K562 (cell line): Measurements from ENCODE around the gene RHOA. TPM values are rescaled to one million over a fixed set of nuclear protein-coding genes. Genes with fewer than 3 reads are reported as not detected.

ENCODE experiments used
- ATAC-seq: fragments of 200-7000 bp; cut with Tn5 transposase; 3 replicates; pipeline ENCODE4 v1.9.1; 2020; ENCODE audit warnings: moderate library complexity
- BruUV-seq: library from RNA; stranded (reverse); fragments of 400-500 nt; replicated peaks from 2 replicates; lab custom pipeline; 2021; lab: Mats Ljungman, UMichigan
- CTCF ChIA-PET: fragments of 300-600 bp; formaldehyde crosslinking; extraction: SDS; loops from one replicate; lab custom pipeline; 2021; ENCODE audit warnings: low intra/inter-chr PET ratio; lab: Yijun Ruan, JAX
- POLR2A ChIA-PET: fragments of 300-600, 350-650 bp; sonication (Branson Sonifier 250); formaldehyde crosslinking; extraction: SDS; loops from one replicate; lab custom pipeline; 2021; ENCODE audit warnings: antibody characterized with exemption, inconsistent platforms; lab: Yijun Ruan, JAX
- DNase-seq, 4 experiments: peaks; one replicate each; pipeline versions ENCODE4 v3.0.0 to v3.0.0-alpha.2; 2011 to 2018; ENCODE audit warnings: low spot score in 3 of 4, mixed read lengths in 3 of 4; ENCODE audit errors: extremely low read depth in 1 of 4
- FAIRE-seq: peaks from 2 replicates; lab custom pipeline; 2011; peaks lifted over from hg19 to GRCh38; lab: Jason Lieb, UNC
- H2AFZ ChIP-seq: 2 replicates; pipeline ENCODE4 v1.6.0; 2011; ENCODE audit warnings: low read depth, low read length, control low read depth, inconsistent platforms
- H3K27ac ChIP-seq: fragments of 200-600 bp; 3 replicates; pipeline ENCODE4 v1.8.0; 2011; ENCODE audit warnings: low read depth, mild to moderate bottlenecking, control low read depth, inconsistent platforms, low read length, moderate library complexity, mixed read lengths; ENCODE audit errors: extremely low read depth
- H3K27me3 ChIP-seq, 2 experiments: fragments of 300-600 bp in 1 of 2; 2 replicates in 1 of 2; 3 replicates in 1 of 2; pipeline versions ENCODE4 v1.6.0 to v1.8.0; 2011; ENCODE audit warnings: inconsistent platforms in 2 of 2, low read length in 2 of 2, mild to moderate bottlenecking in 1 of 2, mixed read lengths in 1 of 2, moderate library complexity in 1 of 2; ENCODE audit not compliant: control insufficient read depth in 2 of 2, insufficient read depth in 2 of 2
- H3K36me3 ChIP-seq: fragments of 300-600 bp; 3 replicates; pipeline ENCODE4 v1.8.0; 2011; ENCODE audit warnings: mild to moderate bottlenecking, low read length, inconsistent platforms; ENCODE audit not compliant: control insufficient read depth, insufficient read depth
- H3K4me1 ChIP-seq, 2 experiments: fragments of 200-600 bp in 1 of 2; replicated peaks in 1 of 2; 2 replicates in 1 of 2; 3 replicates in 1 of 2; pipeline versions ENCODE4 v1.5.1 to v1.8.0; 2011; ENCODE audit warnings: inconsistent platforms in 2 of 2, low read length in 2 of 2, mild to moderate bottlenecking in 1 of 2, mixed read lengths in 1 of 2, moderate library complexity in 1 of 2; ENCODE audit not compliant: control insufficient read depth in 2 of 2, insufficient read depth in 2 of 2
- H3K4me2 ChIP-seq: 2 replicates; pipeline ENCODE4 v1.6.1; 2011; ENCODE audit warnings: low read length, control low read depth, inconsistent platforms, mixed read lengths; ENCODE audit not compliant: insufficient read depth
- H3K4me3 ChIP-seq: fragments of 200-600 bp; sonication (generic), shearing (Covaris generic); 2 replicates; pipeline ENCODE4 v1.5.1; 2016; ENCODE audit warnings: control low read depth, inconsistent platforms
- H3K79me2 ChIP-seq: fragments of 200-600 bp; 3 replicates; pipeline ENCODE4 v1.8.0; 2011; ENCODE audit warnings: low read length, inconsistent platforms; ENCODE audit not compliant: control insufficient read depth, insufficient read depth
- H3K9ac ChIP-seq, 2 experiments: 2 replicates each; pipeline versions ENCODE4 v1.6.0 to v1.6.1; 2011; ENCODE audit warnings: low read depth in 2 of 2, low read length in 2 of 2, control low read depth in 1 of 2, inconsistent platforms in 1 of 2, mild to moderate bottlenecking in 1 of 2, mixed read lengths in 1 of 2; ENCODE audit not compliant: insufficient read depth in 1 of 2
- H3K9me1 ChIP-seq: one replicate; pipeline ENCODE4 v1.6.0; 2011; ENCODE audit warnings: inconsistent platforms, mild to moderate bottlenecking, low read length, moderate library complexity; ENCODE audit not compliant: control insufficient read depth, insufficient read depth
- H3K9me3 ChIP-seq: replicated peaks from 2 replicates; pipeline ENCODE4 v1.5.1; 2011; ENCODE audit warnings: low read depth, low read length, inconsistent platforms; ENCODE audit not compliant: control insufficient read depth, insufficient read depth
- H4K20me1 ChIP-seq: replicated peaks from 2 replicates; pipeline ENCODE4 v1.6.1; 2011; ENCODE audit warnings: low read length, inconsistent platforms, mixed read lengths; ENCODE audit not compliant: control insufficient read depth, insufficient read depth
- BHLHE40 ChIP-seq: IDR thresholded peaks from 2 replicates; pipeline ENCODE4 v1.6.1; 2011; ENCODE audit warnings: low read length, improper control_type of control experiment
- CEBPG ChIP-seq, 3 experiments: fragments of 200-800 bp in 1 of 3; sonication (Bioruptor generic) in 1 of 3; sonication (generic) in 1 of 3; formaldehyde crosslinking in 1 of 3; IDR thresholded peaks in 2 of 3; conservative IDR thresholded peaks in 1 of 3; 2 replicates each; pipeline versions ENCODE4 v1.6.1 to v1.8.0; 2016 to 2022; ENCODE audit warnings: missing compliant biosample characterization in 2 of 3, missing genetic modification characterization in 2 of 3, mild to moderate bottlenecking in 1 of 3, missing genetic modification reagents in 1 of 3
- DMBX1 ChIP-seq: fragments of 250-450 bp; sonication (Bioruptor Pico); IDR thresholded peaks from 2 replicates; pipeline ENCODE4 v1.8.0; 2022; ENCODE audit warnings: inconsistent platforms, mild to moderate bottlenecking, moderate library complexity, borderline replicate concordance
- FOXK1 ChIP-seq: sonication (generic); formaldehyde crosslinking; IDR thresholded peaks from 2 replicates; pipeline ENCODE4 v1.8.0; 2022; ENCODE audit warnings: missing genetic modification reagents, mild to moderate bottlenecking, borderline replicate concordance
- HNRNPUL1 ChIP-seq: fragments of 200-400 bp; formaldehyde crosslinking; IDR thresholded peaks from 2 replicates; pipeline ENCODE4 v1.6.1; 2017; ENCODE audit warnings: low read length
- NONO ChIP-seq, 2 experiments: fragments of 200-400 bp in 1 of 2; fragments of 450-650 bp in 1 of 2; formaldehyde crosslinking in 1 of 2; IDR thresholded peaks; 2 replicates each; pipeline ENCODE4 v1.6.1; 2017; ENCODE audit warnings: low read depth in 2 of 2, mild to moderate bottlenecking in 2 of 2, moderate library complexity in 2 of 2, low read length in 1 of 2
- POLR2G ChIP-seq: fragments of 200-400 bp; formaldehyde crosslinking; IDR thresholded peaks from 2 replicates; pipeline ENCODE4 v1.6.1; 2017; ENCODE audit warnings: low read depth, mild to moderate bottlenecking, antibody characterized with exemption, low read length, moderate library complexity
- SIN3A ChIP-seq, 2 experiments: fragments of 150-350 bp in 1 of 2; IDR thresholded peaks; 2 replicates each; pipeline ENCODE4 v1.6.1; 2011 to 2016; ENCODE audit warnings: borderline replicate concordance in 2 of 2, low read depth in 2 of 2, low read length in 2 of 2, mild to moderate bottlenecking in 2 of 2, moderate library complexity in 2 of 2; ENCODE audit not compliant: control insufficient read depth in 1 of 2
- TEAD4 ChIP-seq, 2 experiments: sonication (generic) in 1 of 2; formaldehyde crosslinking in 1 of 2; IDR thresholded peaks; 2 replicates each; pipeline versions ENCODE4 v1.6.1 to v1.8.0; 2012 to 2022; ENCODE audit warnings: borderline replicate concordance in 1 of 2, inconsistent platforms in 1 of 2, low read length in 1 of 2, mild to moderate bottlenecking in 1 of 2, missing genetic modification reagents in 1 of 2
- WHSC1 ChIP-seq: IDR thresholded peaks from one replicate; pipeline ENCODE4 v1.6.1; 2012; ENCODE audit warnings: low read length, control low read depth, inconsistent platforms
- WGBS: fragments of 100-300 bp; shearing (Covaris generic); methylation state at CpG from one replicate; pipeline ENCODE4 v1.1.6; 2016; ENCODE audit warnings: low coverage, mixed read lengths; ENCODE audit not compliant: insufficient coverage; ENCODE audit errors: missing lambda C conversion rate; 5-methylcytosine and 5-hydroxymethylcytosine counted together
- in situ Hi-C: fragments of 300-500 bp; cut with MboI; formaldehyde crosslinking; loops from 4 replicates; pipeline ENCODE4 v1.15.0; 2018; ENCODE audit warnings: inconsistent platforms, mixed read lengths
- intact Hi-C: fragments of 100-400 bp; cut with micrococcal nuclease; formaldehyde crosslinking; loops from 2 replicates; pipeline ENCODE4 v1.14.2; 2022
- polyA plus RNA-seq, 8 experiments: library from polyadenylated mRNA; depleted of rRNA in 4 of 8; stranded (reverse) in 5 of 8; unstranded in 3 of 8; fragments of >200 nt; fragmentation: Nextera tagmentation in 2 of 8; fragmentation: Illumina TruSeq in 1 of 8; extraction: Ambion mirVana in 2 of 8; extraction: Trizol in 1 of 8; gene quantifications; 2 replicates each; pipeline versions ENCODE4 v1.2.1 to v1.2.3, GENCODE V29; 2011 to 2014; ENCODE audit warnings: inconsistent platforms in 1 of 8, missing spikeins in 1 of 8
- total RNA-seq, 7 experiments: library from RNA; depleted of rRNA in 6 of 7; stranded (reverse); fragments of >200 nt in 6 of 7; fragmentation: Illumina TruSeq in 2 of 7; extraction: Trizol in 2 of 7; gene quantifications; 2 replicates each; pipeline versions ENCODE4 v1.2.1 to v1.2.3, GENCODE V29; 2011 to 2021; ENCODE audit warnings: low replicate concordance in 1 of 7
- TF ChIP-seq, protein P1 (sequence below): sonication (generic); formaldehyde crosslinking; IDR thresholded peaks from 2 replicates; pipeline ENCODE4 v1.8.1; 2023; ENCODE audit warnings: mild to moderate bottlenecking, missing genetic modification reagents, moderate library complexity
- TF ChIP-seq, protein P2 (sequence below): IDR thresholded peaks from 3 replicates; pipeline ENCODE4 v1.6.1; 2011; ENCODE audit warnings: borderline replicate concordance, mild to moderate bottlenecking; ENCODE audit not compliant: insufficient read length, insufficient read depth

The RHOA gene
- total and polyA plus RNA-seq, 9 of the 15 experiments (the other 6 are each of a cell fraction or from before 2014, with no cell fraction given), result 136 to 540 (median 236) TPM

DNA sequence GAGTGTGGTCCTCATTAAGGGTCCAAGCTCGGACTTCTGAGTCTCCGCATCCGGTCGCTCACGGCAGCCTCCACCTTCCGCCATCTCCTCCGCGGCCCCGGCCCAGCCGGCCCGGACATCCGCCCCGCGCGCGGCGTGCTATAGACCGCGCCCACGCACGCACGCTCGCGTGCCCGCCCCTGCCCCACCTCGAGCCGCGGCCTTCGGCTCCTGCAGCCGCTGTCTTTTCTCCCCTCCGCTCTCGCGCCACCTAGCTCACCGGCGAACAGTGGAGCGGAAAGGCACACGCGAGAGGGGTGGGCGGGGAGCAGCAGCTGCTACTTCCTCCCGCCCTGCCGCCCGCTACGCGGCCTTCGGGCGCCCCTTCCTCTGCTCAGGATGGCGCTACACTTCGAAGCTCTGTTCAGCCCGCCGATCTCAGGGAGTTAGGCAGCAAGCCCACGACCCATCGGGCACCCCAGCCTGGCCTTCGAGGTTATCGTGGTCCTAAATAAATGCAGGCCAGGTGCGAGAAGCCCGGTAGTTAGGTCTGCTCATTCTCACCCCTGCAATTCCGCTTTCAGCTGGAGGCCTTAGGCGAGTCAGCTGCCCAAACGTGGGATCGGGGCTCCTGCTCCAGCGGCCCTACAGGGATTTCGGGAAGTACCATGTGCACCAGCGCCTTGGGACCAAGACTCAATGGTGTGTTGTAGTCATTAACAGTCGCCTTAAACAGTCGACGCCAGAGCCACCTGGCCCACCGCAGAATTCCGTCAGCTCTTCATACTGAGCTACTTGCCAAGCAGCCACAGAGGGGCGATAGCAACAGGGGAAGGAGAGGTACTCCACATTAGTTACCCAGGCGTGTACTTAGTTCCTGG, 71.6 kb downstream of the RHOA start, which contains the start of gene USP4:
USP4 (minus strand) TSS at position 113 of the 860 bp plus-strand sequence; CDS start at position 84, 29 bp downstream.
- no peaks in the 10 kb centered on the region for H3K27me3 ChIP-seq
- H3K36me3 ChIP-seq, result peaks cover 13% of the 10 kb centered on the region; the same call in 2 of the 3 replicates
- WGBS, result under 1% methylated on average over 27 of the region's 70 CpGs
- ChIA-PET CTCF (interaction anchor here (0.6 to 2.6 kb wide), 2 partner anchors 37 to 109 kb away, joined by 3 to 8 read pairs; no protein-coding TSS in a partner anchor), POLR2A (interaction anchor here (0.6 to 1.9 kb wide), 12 partner anchors 9 to 311 kb away, joined by 3 to 8 read pairs (median 4); partner anchors contain the start of genes IMPDH2, NICN1, QRICH1 and RHOA)
- H3K4me3 ChIP-seq, result peak within 1 kb of the TSS; percentile 95
- ATAC-seq, result peak; percentile 96
- intact Hi-C loops (loop anchor here (1.0 to 5.0 kb wide), 5 partner anchors 42 to 168 kb away; partner anchors contain the start of genes KLHDC8B, NICN1 and TCTA), in situ Hi-C loops (no loop called here)
- peak; percentile 84 to 95 (median 88) for DNase-seq
- BruUV-seq, result TSS peak; percentile 86
- peak within 1 kb of the TSS; percentile 81 for H2AFZ ChIP-seq
- H3K79me2 ChIP-seq, result peaks cover 45% of the 10 kb centered on the region
- peak within 1 kb of the TSS; percentile 88 for H3K27ac ChIP-seq
- peak; percentile 97 for FAIRE-seq
- H3K4me2 ChIP-seq, result peak within 1 kb of the TSS; percentile 97
- H3K9me3 ChIP-seq, result no peaks in the 10 kb centered on the region
- peak within 1 kb of the TSS; percentile 71 to 92 for H3K9ac ChIP-seq
- H3K4me1 ChIP-seq, result peaks cover 6 to 18% of the 10 kb centered on the region in 2 experiments; a peak in 4 of 5 replicates
- no peaks in the 10 kb centered on the region for H4K20me1 ChIP-seq
- H3K9me1 ChIP-seq, result no peaks in the 10 kb centered on the region
- TF ChIP-seq, protein P1, sequence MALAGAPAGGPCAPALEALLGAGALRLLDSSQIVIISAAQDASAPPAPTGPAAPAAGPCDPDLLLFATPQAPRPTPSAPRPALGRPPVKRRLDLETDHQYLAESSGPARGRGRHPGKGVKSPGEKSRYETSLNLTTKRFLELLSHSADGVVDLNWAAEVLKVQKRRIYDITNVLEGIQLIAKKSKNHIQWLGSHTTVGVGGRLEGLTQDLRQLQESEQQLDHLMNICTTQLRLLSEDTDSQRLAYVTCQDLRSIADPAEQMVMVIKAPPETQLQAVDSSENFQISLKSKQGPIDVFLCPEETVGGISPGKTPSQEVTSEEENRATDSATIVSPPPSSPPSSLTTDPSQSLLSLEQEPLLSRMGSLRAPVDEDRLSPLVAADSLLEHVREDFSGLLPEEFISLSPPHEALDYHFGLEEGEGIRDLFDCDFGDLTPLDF (CRISPR knock-in tag), result peak; percentile 94
- TF ChIP-seq DMBX1 (CRISPR knock-in tag), result peak; percentile 52; the same call in 1 of the 2 replicates
- peak; percentile 96 for TF ChIP-seq BHLHE40
- TF ChIP-seq SIN3A (IDR thresholded peaks at IDR 0.05; ENCODE audit: borderline replicate concordance in 2 of 2, control insufficient read depth in 1 of 2, low read depth in 2 of 2, low read length in 2 of 2), result peak in 1 of 2 experiments; percentile 77; a peak in 2 of 4 replicates
- no peak for TF ChIP-seq WHSC1
- TF ChIP-seq, protein P2, sequence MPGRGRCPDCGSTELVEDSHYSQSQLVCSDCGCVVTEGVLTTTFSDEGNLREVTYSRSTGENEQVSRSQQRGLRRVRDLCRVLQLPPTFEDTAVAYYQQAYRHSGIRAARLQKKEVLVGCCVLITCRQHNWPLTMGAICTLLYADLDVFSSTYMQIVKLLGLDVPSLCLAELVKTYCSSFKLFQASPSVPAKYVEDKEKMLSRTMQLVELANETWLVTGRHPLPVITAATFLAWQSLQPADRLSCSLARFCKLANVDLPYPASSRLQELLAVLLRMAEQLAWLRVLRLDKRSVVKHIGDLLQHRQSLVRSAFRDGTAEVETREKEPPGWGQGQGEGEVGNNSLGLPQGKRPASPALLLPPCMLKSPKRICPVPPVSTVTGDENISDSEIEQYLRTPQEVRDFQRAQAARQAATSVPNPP, result no peak
- TF ChIP-seq HNRNPUL1, result no peak
- peak; percentile 46; the same call in 1 of the 2 replicates for TF ChIP-seq FOXK1 (CRISPR knock-in tag)
- 0 out of 2 replicates have a peak, but pooled peaks have one; percentile 11 for TF ChIP-seq CEBPG (CRISPR knock-in tag; IDR thresholded peaks at IDR 0.05)
- no peak for TF ChIP-seq CEBPG (tag; conservative IDR thresholded peaks at IDR 0.05 in 1 of 2, IDR thresholded peaks at IDR 0.05 in 1 of 2)
- peak in 1 of 2 experiments; percentile 27; a peak in 2 of 4 replicates for TF ChIP-seq NONO (IDR thresholded peaks at IDR 0.05; ENCODE audit: low read depth in 2 of 2, low read length in 1 of 2)
- TF ChIP-seq POLR2G, result peak; percentile 95
- TF ChIP-seq TEAD4 (IDR thresholded peaks at IDR 0.05; ENCODE audit: low read length), result peak; percentile 26; the same call in 1 of the 2 replicates
- 0 out of 2 replicates have a peak, but pooled peaks have one; percentile 13 for TF ChIP-seq TEAD4 (CRISPR knock-in tag; IDR thresholded peaks at IDR 0.05; ENCODE audit: borderline replicate concordance)
